Motor neuron (in vitro differentiated cells): ENCODE results near the gene GAL3ST2. TPM values are rescaled to one million over a fixed set of nuclear protein-coding genes. Genes with fewer than 3 reads are reported as not detected.
A peak's percentile ranks its signal among the peaks of the same experiment; 100 is the strongest.
"Not testable (repeated sequence)": the region's sequence is repeated elsewhere in the genome, so short reads cannot be mapped to it uniquely, and the experiment has no call there.

Source experiments
- ATAC-seq, 8 experiments: fragments of 200-7000 bp; cut with Tn5 transposase; replicated peaks in 6 of 8; 2 replicates each; pipeline ENCODE4 v1.8.0; 2021; ENCODE audit warnings: mild to moderate bottlenecking in 8 of 8, moderate library complexity in 8 of 8
- H3K27ac ChIP-seq, 2 donors: fragments of 250-450 bp; sonication (Bioruptor Pico); 2 replicates each; pipeline ENCODE4 v1.9.0; 2021; ENCODE audit warnings: antibody characterized with exemption in 2 of 2, mild to moderate bottlenecking in 2 of 2, moderate library complexity in 1 of 2
- H3K4me1 ChIP-seq, 2 donors: fragments of 250-450 bp; sonication (Bioruptor Pico); replicated peaks in 1 of 2; 2 replicates each; pipeline ENCODE4 v1.6.1; 2021; ENCODE audit warnings: antibody characterized with exemption in 2 of 2, mild to moderate bottlenecking in 2 of 2, moderate library complexity in 1 of 2
- H3K4me3 ChIP-seq, 5 donors: fragments of 250-450 bp; sonication (Bioruptor Pico); 2 replicates each; pipeline ENCODE4 v1.9.0; 2021; ENCODE audit warnings: antibody characterized with exemption in 5 of 5, mild to moderate bottlenecking in 5 of 5, moderate library complexity in 4 of 5
- WGBS, 10 experiments: fragments of 450-650 bp; shearing (Covaris generic); methylation state at CpG; one replicate each; pipeline ENCODE4 v1.0.0; 2022; 5-methylcytosine and 5-hydroxymethylcytosine counted together
- in situ Hi-C, 9 experiments: fragments of 400-800 bp; cut with MboI; loops; one replicate each; pipeline ENCODE4 v1.15.0; 2021; ENCODE audit warnings: low sequenced_read_pairs in 9 of 9, low pct_unique_long_range_greater_than_20kb in 2 of 9; ENCODE audit not compliant: unreplicated experiment in 9 of 9
- total RNA-seq, 8 experiments: library from RNA; unstranded; fragments of 300-600 nt; gene quantifications; 2 replicates each; pipeline versions ENCODE4 v1.2.3 to v1.2.4, GENCODE V29; 2022

Gene GAL3ST2
- total RNA-seq, 8 experiments from 2014 or later = 0.23 to 0.66 (median 0.43) TPM; not detected in 4

GRCh38 chr2:241739177-241739576 lies 37.4 kb upstream of the GAL3ST2 start:
- ATAC-seq = no peak
- H3K27ac ChIP-seq = no peak overlapping the region
- H3K4me1 ChIP-seq = no peaks in the 10 kb centered on the region
- H3K4me3 ChIP-seq = no peak overlapping the region
- 80 to 96% (median 93%) methylated on average over 1 to 6 of the region's 15 CpGs; no CpG with 5 or more reads in 5 of the 10 experiments for WGBS, 10 experiments
- in situ Hi-C loops = no loop called here

- Histone ChIP-seq H3K27ac (no peak overlapping the region), H3K4me1 (no peaks in the 10 kb centered on the region), H3K4me3 (no peak overlapping the region)
- 50 to 100% (median 88%) methylated on average over 1 to 9 of the region's 12 CpGs; no CpG with 5 or more reads in 3 of the 10 experiments for WGBS, 10 experiments
- no peak for ATAC-seq
- in situ Hi-C loops = no loop called here
Measured at GRCh38 chr2:241739651-241740050, 37.0 kb upstream of the GAL3ST2 start.

GRCh38 chr2:241741016-241741415 lies 35.6 kb upstream of the GAL3ST2 start:
- Histone ChIP-seq H3K4me1 (no peaks in the 10 kb centered on the region), H3K4me3 (no peak overlapping the region), H3K27ac (no peak overlapping the region)
- ATAC-seq = no peak
- WGBS, 10 experiments = 50 to 100% (median 68%) methylated on average over 1 to 4 of the region's 10 CpGs; no CpG with 5 or more reads in 6 of the 10 experiments
- in situ Hi-C loops = no loop called here

DNA sequence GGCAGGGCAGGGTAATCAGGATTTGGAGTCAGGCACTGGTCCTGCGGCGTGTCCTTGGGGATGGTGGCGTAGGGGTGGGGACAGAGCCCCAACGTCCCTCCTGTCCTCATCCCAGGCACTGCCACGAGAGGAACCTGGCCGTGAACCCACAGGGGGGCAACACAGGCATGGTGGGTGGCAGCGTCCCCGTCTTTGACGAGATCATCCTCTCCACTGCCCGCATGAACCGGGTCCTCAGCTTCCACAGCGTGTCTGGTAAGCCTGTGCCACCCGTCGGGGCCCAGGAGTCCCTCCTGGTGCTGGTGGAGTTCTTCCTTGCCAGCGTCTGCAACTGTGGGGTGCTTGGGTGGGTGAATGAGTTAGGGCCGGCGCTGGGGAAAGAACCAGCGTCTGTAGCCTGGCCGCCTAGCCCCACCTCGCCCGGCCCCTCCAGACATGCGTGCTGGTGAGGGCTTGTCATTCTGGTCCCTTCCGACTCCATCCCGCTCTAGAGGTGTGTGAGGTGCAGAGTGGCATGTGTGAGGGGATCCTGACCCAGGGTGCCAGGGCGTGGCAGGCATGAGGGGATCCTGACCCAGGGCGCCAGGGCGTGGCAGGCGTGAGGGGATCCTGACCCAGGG lies 34.2 kb upstream of the GAL3ST2 start:
- H3K27ac ChIP-seq = no peak overlapping the region
- in situ Hi-C loops = no loop called here
- no peak overlapping the region for H3K4me3 ChIP-seq
- WGBS, 10 experiments = 80 to 100% methylated on average over 1 to 2 of the region's 28 CpGs; no CpG with 5 or more reads in 8 of the 10 experiments
- ATAC-seq = peak in 1 of 8 experiments; percentile 7
- no peaks in the 10 kb centered on the region for H3K4me1 ChIP-seq

DNA sequence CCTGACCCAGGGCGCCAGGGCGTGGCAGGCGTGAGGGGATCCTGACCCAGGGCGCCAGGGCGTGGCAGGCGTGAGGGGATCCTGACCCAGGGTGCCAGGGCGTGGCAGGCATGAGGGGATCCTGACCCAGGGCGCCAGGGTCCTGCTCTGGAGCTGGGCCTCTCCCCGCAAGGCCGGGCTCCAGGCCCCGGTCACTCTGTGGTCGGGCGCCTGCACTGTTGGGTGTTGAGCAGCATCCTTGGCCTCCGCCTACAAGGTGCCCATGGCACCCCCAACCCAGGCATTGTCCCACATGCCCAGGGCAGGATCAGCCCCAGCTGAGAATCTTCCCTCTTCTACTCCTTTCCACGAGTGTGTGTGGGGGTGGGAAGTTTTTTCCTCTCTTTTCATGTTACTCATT lies 33.6 kb upstream of the GAL3ST2 start:
- ATAC-seq, in situ Hi-C loops, H3K4me3 ChIP-seq, H3K27ac ChIP-seq, H3K4me1 ChIP-seq: not testable (repeated sequence)
- WGBS, 10 experiments = 60 to 100% methylated on average over 1 of the region's 15 CpGs; no CpG with 5 or more reads in 8 of the 10 experiments

DNA sequence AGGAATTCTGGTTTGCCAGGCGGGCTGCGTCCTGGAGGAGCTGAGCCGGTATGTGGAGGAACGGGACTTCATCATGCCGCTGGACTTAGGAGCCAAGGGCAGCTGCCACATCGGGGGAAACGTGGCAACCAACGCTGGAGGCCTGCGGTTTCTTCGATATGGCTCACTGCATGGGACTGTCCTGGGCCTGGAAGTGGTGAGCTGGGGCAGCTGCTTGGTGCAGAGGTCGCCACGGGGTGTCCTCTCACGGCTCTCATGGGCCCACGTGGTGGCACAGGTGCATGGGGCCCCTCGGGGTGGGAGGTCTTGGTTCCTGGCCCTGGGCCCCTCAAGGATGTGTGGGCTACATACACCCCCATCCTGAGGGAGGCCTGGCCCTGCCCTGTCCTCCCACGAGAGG lies 33.0 kb upstream of the GAL3ST2 start:
- no peaks in the 10 kb centered on the region for H3K4me1 ChIP-seq
- in situ Hi-C loops = no loop called here
- 88 to 100% methylated on average over 3 to 6 of the region's 16 CpGs; no CpG with 5 or more reads in 8 of the 10 experiments for WGBS, 10 experiments
- no peak for ATAC-seq
- H3K27ac ChIP-seq = no peak overlapping the region
- no peak overlapping the region for H3K4me3 ChIP-seq

DNA sequence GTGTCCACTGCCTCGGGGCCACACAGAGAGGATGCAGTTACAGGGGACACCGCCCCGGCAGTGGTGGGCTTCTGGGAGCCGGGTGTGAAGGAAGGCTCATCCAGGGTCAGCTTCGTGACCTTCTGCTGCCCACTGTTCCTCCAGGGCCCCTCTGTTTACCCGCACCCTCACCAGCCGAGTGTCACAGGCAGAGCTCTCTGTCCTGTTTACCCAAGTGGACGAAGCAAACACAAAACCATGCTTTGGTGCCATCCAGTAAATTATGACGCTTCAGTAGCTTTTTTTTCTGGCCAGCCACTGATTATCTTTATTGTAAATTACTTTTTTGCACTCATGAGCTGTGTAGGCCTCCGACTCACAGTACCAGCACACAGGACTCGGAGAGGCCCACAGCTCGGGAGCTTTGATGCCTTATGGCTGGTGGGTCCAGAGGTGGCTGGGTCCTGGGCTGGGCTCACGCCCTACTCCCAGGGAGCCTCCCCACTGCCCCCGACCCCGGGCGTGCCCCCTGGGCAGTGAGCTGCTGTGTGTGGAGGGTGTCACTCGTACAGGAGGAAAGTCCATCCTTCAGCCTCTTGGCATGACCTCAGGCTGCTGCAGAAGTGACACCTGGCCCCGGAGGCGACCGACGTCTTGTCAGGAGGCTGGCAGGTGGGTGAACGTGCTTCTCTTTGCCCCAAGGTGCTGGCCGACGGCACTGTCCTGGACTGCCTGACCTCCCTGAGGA lies 32.4 kb upstream of the GAL3ST2 start:
- Histone ChIP-seq H3K4me3 (no peak overlapping the region), H3K4me1 (no peaks in the 10 kb centered on the region), H3K27ac (no peak overlapping the region)
- in situ Hi-C loops = no loop called here
- peak in 1 of 8 experiments; percentile 12 for ATAC-seq
- WGBS, 10 experiments = 60 to 100% (median 95%) methylated on average over 1 to 12 of the region's 24 CpGs; no CpG with 5 or more reads in 5 of the 10 experiments

DNA sequence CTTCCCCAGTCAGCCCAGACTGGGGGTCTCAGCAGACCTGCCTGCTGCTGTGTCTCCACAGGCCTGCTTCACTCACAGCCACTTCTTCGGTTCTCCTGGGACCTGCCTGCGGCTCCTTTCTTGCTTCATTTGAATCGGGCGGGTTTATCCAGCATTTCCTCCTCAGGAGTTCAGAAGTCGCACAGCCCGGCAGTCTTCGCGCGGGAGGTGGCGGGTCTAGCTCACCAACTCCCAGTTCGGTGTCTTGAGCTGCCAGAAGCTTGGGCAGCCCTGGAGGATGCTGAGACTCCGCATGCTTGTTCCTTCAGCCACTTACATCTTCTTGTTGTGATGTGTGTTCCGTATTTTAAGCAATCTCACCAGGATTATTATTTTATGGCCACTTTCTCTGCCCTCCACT lies 31.3 kb upstream of the GAL3ST2 start:
- H3K4me3 ChIP-seq = no peak overlapping the region
- WGBS, 10 experiments = 96 to 100% (median 100%) methylated on average over 1 to 11 of the region's 13 CpGs; no CpG with 5 or more reads in 5 of the 10 experiments
- ATAC-seq = no peak
- H3K27ac ChIP-seq = no peak overlapping the region
- H3K4me1 ChIP-seq = no peaks in the 10 kb centered on the region
- in situ Hi-C loops = no loop called here

GRCh38 chr2:241746084-241746483 lies 30.5 kb upstream of the GAL3ST2 start:
- no peak overlapping the region for H3K4me3 ChIP-seq
- in situ Hi-C loops = no loop called here
- no peak for ATAC-seq
- H3K4me1 ChIP-seq = no peaks in the 10 kb centered on the region
- H3K27ac ChIP-seq = no peak overlapping the region
- WGBS, 10 experiments = 85 to 100% (median 97%) methylated on average over 2 to 4 of the region's 4 CpGs; no CpG with 5 or more reads in 1 of the 10 experiments

- peak in 2 of 8 experiments; percentile 6 to 15 for ATAC-seq
- WGBS, 10 experiments = 90% methylated on average over 4 of the region's 32 CpGs; no CpG with 5 or more reads in 9 of the 10 experiments
- no peak overlapping the region for H3K4me3 ChIP-seq
- no peaks in the 10 kb centered on the region for H3K4me1 ChIP-seq
- in situ Hi-C loops = no loop called here
- no peak overlapping the region for H3K27ac ChIP-seq
Measured at GRCh38 chr2:241748468-241749256, 28.0 kb upstream of the GAL3ST2 start.

- in situ Hi-C loops = no loop called here
- Histone ChIP-seq H3K4me1 (no peaks in the 10 kb centered on the region), H3K4me3 (no peak overlapping the region), H3K27ac (no peak overlapping the region)
- no peak for ATAC-seq
- WGBS, 10 experiments = 50 to 100% (median 93%) methylated on average over 1 to 6 of the region's 22 CpGs; no CpG with 5 or more reads in 1 of the 10 experiments
Measured at GRCh38 chr2:241750076-241750840, 26.4 kb upstream of the GAL3ST2 start.

DNA sequence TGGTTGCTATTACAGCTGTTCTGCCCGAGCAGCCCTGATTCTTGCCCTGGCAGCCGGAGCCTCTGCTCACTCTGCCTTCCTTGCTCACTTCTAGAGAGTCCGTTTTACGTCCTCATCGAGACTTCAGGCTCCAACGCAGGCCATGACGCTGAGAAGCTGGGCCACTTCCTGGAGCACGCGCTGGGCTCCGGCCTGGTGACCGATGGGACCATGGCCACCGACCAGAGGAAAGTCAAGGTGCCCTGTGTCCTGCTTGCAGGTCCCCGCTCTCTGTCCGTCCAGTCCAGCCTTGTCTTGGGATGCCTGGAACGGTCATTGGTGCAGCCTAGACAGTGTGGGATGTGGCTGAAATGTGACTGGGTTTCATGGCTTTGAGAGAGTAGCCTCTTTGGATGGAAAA lies 25.5 kb upstream of the GAL3ST2 start:
- no peak overlapping the region for H3K4me3 ChIP-seq
- ATAC-seq = no peak
- 81 to 100% (median 91%) methylated on average over 1 to 11 of the region's 15 CpGs; no CpG with 5 or more reads in 3 of the 10 experiments for WGBS, 10 experiments
- H3K27ac ChIP-seq = no peak overlapping the region
- in situ Hi-C loops = no loop called here
- H3K4me1 ChIP-seq = no peaks in the 10 kb centered on the region
